Measurements from ENCODE around the gene TESK2.
"Not testable (repeated sequence)": the region's sequence is repeated elsewhere in the genome, so short reads cannot be mapped to it uniquely, and the experiment has no call there.

Gene TESK2

GRCh38 chr1:45530632-45531135, 39.7 kb upstream of the TESK2 start:
- Histone ChIP-seq H3K79me2 (ENCODE audit: insufficient read depth, low read depth) (no peaks in the 10 kb centered on the region), H2AFZ (ENCODE audit: low read depth) (no peak overlapping the region), H3K36me3 (ENCODE audit: insufficient read depth) (no peaks in the 10 kb centered on the region), H3K4me1 (ENCODE audit: low read depth, poor library complexity, severe bottlenecking) (no peaks in the 10 kb centered on the region), H3K9ac (no peak overlapping the region), H3K27ac (no peak overlapping the region), H3K4me3 (IDR thresholded peaks at IDR 0.05; ENCODE audit: insufficient read depth, low read depth, low read length) (no peak overlapping the region), H3K27me3 (ENCODE audit: insufficient read depth, low read depth) (no peaks in the 10 kb centered on the region), H3K4me2 (no peak overlapping the region), H4K20me1 (ENCODE audit: insufficient read depth) (no peaks in the 10 kb centered on the region)
- no peak for TF ChIP-seq CTCF (conservative IDR thresholded peaks at IDR 0.05; ENCODE audit: low read depth, low read length)

GRCh38 chr1:45526135-45526644, 35.2 kb upstream of the TESK2 start:
- Histone ChIP-seq H3K27me3 (ENCODE audit: insufficient read depth, low read depth) (no peaks in the 10 kb centered on the region), H3K27ac (no peak overlapping the region), H3K4me3 (IDR thresholded peaks at IDR 0.05; ENCODE audit: insufficient read depth, low read depth, low read length) (no peak overlapping the region), H3K4me1 (ENCODE audit: low read depth, poor library complexity, severe bottlenecking) (peaks cover 11% of the 10 kb centered on the region), H3K79me2 (ENCODE audit: insufficient read depth, low read depth) (peaks cover 9% of the 10 kb centered on the region), H3K4me2 (no peak overlapping the region), H3K36me3 (ENCODE audit: insufficient read depth) (no peaks in the 10 kb centered on the region), H3K9ac (no peak overlapping the region), H2AFZ (ENCODE audit: low read depth) (no peak overlapping the region), H4K20me1 (ENCODE audit: insufficient read depth) (no peaks in the 10 kb centered on the region)
- no peak for TF ChIP-seq CTCF (conservative IDR thresholded peaks at IDR 0.05; ENCODE audit: low read depth, low read length)

- H3K9ac ChIP-seq; H3K27ac ChIP-seq; H3K27me3 ChIP-seq (ENCODE audit: insufficient read depth, low read depth); H3K36me3 ChIP-seq (ENCODE audit: insufficient read depth); H3K4me3 ChIP-seq (IDR thresholded peaks at IDR 0.05; ENCODE audit: insufficient read depth, low read depth, low read length); H2AFZ ChIP-seq (ENCODE audit: low read depth); H4K20me1 ChIP-seq (ENCODE audit: insufficient read depth); H3K4me2 ChIP-seq: not testable (repeated sequence)
- Histone ChIP-seq H3K79me2 (ENCODE audit: insufficient read depth, low read depth) (peaks cover 31% of the 10 kb centered on the region), H3K4me1 (ENCODE audit: low read depth, poor library complexity, severe bottlenecking) (peaks cover 22% of the 10 kb centered on the region)
Observed at GRCh38 chr1:45523975-45524374, 33.0 kb upstream of the TESK2 start.

GRCh38 chr1:45523516-45523915, 32.6 kb upstream of the TESK2 start:
- H3K4me3 ChIP-seq (IDR thresholded peaks at IDR 0.05; ENCODE audit: insufficient read depth, low read depth, low read length); H3K4me2 ChIP-seq; H3K36me3 ChIP-seq (ENCODE audit: insufficient read depth); H2AFZ ChIP-seq (ENCODE audit: low read depth); H3K27me3 ChIP-seq (ENCODE audit: insufficient read depth, low read depth); H3K9ac ChIP-seq; H3K27ac ChIP-seq: not testable (repeated sequence)
- H3K79me2 ChIP-seq (ENCODE audit: insufficient read depth, low read depth), result peaks cover 36% of the 10 kb centered on the region
- H3K4me1 ChIP-seq (ENCODE audit: low read depth, poor library complexity, severe bottlenecking), result peaks cover 27% of the 10 kb centered on the region
- 0 out of 2 replicates have a peak, but pooled peaks cover 12% of the 10 kb centered on the region for H4K20me1 ChIP-seq (ENCODE audit: insufficient read depth)

- Histone ChIP-seq H3K4me2 (peak overlapping the region; percentile 62), H3K9ac (peak overlapping the region; percentile 90), H3K36me3 (ENCODE audit: insufficient read depth) (no peaks in the 10 kb centered on the region), H4K20me1 (ENCODE audit: insufficient read depth) (0 out of 2 replicates have a peak, but pooled peaks cover 12% of the 10 kb centered on the region), H3K4me3 (IDR thresholded peaks at IDR 0.05; ENCODE audit: insufficient read depth, low read depth, low read length) (no peak overlapping the region), H3K79me2 (ENCODE audit: insufficient read depth, low read depth) (peaks cover 45% of the 10 kb centered on the region), H2AFZ (ENCODE audit: low read depth) (peak overlapping the region; percentile 91), H3K27me3 (ENCODE audit: insufficient read depth, low read depth) (no peaks in the 10 kb centered on the region), H3K4me1 (ENCODE audit: low read depth, poor library complexity, severe bottlenecking) (peaks cover 34% of the 10 kb centered on the region), H3K27ac (peak overlapping the region; percentile 86)
- no peak for TF ChIP-seq CTCF (conservative IDR thresholded peaks at IDR 0.05; ENCODE audit: low read depth, low read length)
Observed at GRCh38 chr1:45522324-45523104, 31.6 kb upstream of the TESK2 start.
